Neural cell (in vitro differentiated cells): ENCODE data around the gene PTPRN2. TPM values are rescaled to one million over a fixed set of nuclear protein-coding genes. Genes with fewer than 3 reads are reported as not detected.

Source experiments
- H2AFZ ChIP-seq: fragments of 200-600, 300-800 bp; sonication (generic), shearing (Covaris generic); 2 replicates; pipeline ENCODE4 v1.6.0; 2014; ENCODE audit warnings: low read depth, mild to moderate bottlenecking, antibody characterized with exemption, low read length, moderate library complexity
- H3F3A ChIP-seq: fragments of 200-600 bp; shearing (Covaris generic); 2 replicates; pipeline ENCODE4 v1.6.1; 2016; ENCODE audit warnings: mild to moderate bottlenecking, moderate library complexity, mixed read lengths, antibody characterized with exemption, low read length; ENCODE audit not compliant: insufficient read depth, poor library complexity, severe bottlenecking
- H3K27ac ChIP-seq: fragments of 200-600, 300-800 bp; sonication (generic), shearing (Covaris generic); 2 replicates; pipeline ENCODE4 v1.5.1; 2014; ENCODE audit warnings: mild to moderate bottlenecking, low read length, moderate library complexity
- H3K27me3 ChIP-seq: fragments of 300-800, 200-600 bp; sonication (generic), shearing (Covaris generic); 2 replicates; pipeline ENCODE4 v1.6.0; 2014; ENCODE audit warnings: mild to moderate bottlenecking, low read depth, low read length, moderate library complexity; ENCODE audit not compliant: insufficient read depth
- H3K36me3 ChIP-seq: fragments of 300-800, 200-600 bp; sonication (generic), shearing (Covaris generic); 2 replicates; pipeline ENCODE4 v1.5.1; 2014; ENCODE audit warnings: mild to moderate bottlenecking, antibody characterized with exemption, low read length, moderate library complexity; ENCODE audit not compliant: insufficient read depth
- H3K4me2 ChIP-seq: fragments of 300-800, 200-600 bp; sonication (generic), shearing (Covaris generic); 2 replicates; pipeline ENCODE4 v1.6.0; 2014; ENCODE audit warnings: mild to moderate bottlenecking, low read length
- H3K4me3 ChIP-seq: fragments of 300-800, 200-600 bp; sonication (generic), shearing (Covaris generic); 2 replicates; pipeline ENCODE4 v1.5.1; 2014; ENCODE audit warnings: mild to moderate bottlenecking, low read length, moderate library complexity
- H3K79me2 ChIP-seq: fragments of 200-600 bp; shearing (Covaris generic); replicated peaks from 2 replicates; pipeline ENCODE4 v1.6.0; 2014; ENCODE audit warnings: mild to moderate bottlenecking, low read length, moderate library complexity; ENCODE audit not compliant: insufficient read depth
- H3K9ac ChIP-seq: fragments of 300-800, 200-600 bp; sonication (generic), shearing (Covaris generic); 2 replicates; pipeline ENCODE4 v1.6.1; 2016; ENCODE audit warnings: mild to moderate bottlenecking, low read length, mixed read lengths
- H3K9me2 ChIP-seq: fragments of 200-600 bp; shearing (Covaris generic); 2 replicates; pipeline ENCODE4 v1.6.1; 2016; ENCODE audit warnings: mild to moderate bottlenecking, low read length, mixed read lengths; ENCODE audit not compliant: insufficient read depth
- H3K9me3 ChIP-seq: fragments of 200-600, 300-800 bp; sonication (generic), shearing (Covaris generic); 2 replicates; pipeline ENCODE4 v1.6.1; 2016; ENCODE audit warnings: mild to moderate bottlenecking, mixed run types, low read length, moderate library complexity, mixed read lengths
- H4K20me1 ChIP-seq: fragments of 200-600 bp; shearing (Covaris generic); 2 replicates; pipeline ENCODE4 v1.6.1; 2016; ENCODE audit warnings: mild to moderate bottlenecking, mixed run types; ENCODE audit not compliant: insufficient read depth
- EP300 ChIP-seq: fragments of 450-650 bp; conservative IDR thresholded peaks from 2 replicates; pipeline ENCODE4 v1.6.1; 2014; ENCODE audit warnings: antibody characterized with exemption, mild to moderate bottlenecking, moderate library complexity; ENCODE audit not compliant: poor library complexity, severe bottlenecking
- EZH2 ChIP-seq: fragments of 200-600, 300-800 bp; shearing (Covaris generic), sonication (generic); IDR thresholded peaks from 2 replicates; pipeline ENCODE4 v1.6.1; 2014; ENCODE audit warnings: antibody characterized with exemption, low read length, borderline replicate concordance, mild to moderate bottlenecking; ENCODE audit not compliant: insufficient read depth, poor library complexity, severe bottlenecking
- MXI1 ChIP-seq: fragments of 450-650 bp; conservative IDR thresholded peaks from 2 replicates; pipeline ENCODE4 v1.6.1; 2014; ENCODE audit warnings: antibody characterized with exemption, mild to moderate bottlenecking; ENCODE audit not compliant: poor library complexity, severe bottlenecking
- POLR2AphosphoS5 ChIP-seq: IDR thresholded peaks from 2 replicates; pipeline ENCODE4 v1.6.1; 2012
- RAD21 ChIP-seq: fragments of 450-650 bp; conservative IDR thresholded peaks from 2 replicates; pipeline ENCODE4 v1.6.1; 2014; ENCODE audit warnings: antibody characterized with exemption, mild to moderate bottlenecking, moderate library complexity
- SMC3 ChIP-seq: fragments of 450-650 bp; conservative IDR thresholded peaks from 2 replicates; pipeline ENCODE4 v1.6.1; 2014; ENCODE audit warnings: antibody characterized with exemption, mild to moderate bottlenecking, moderate library complexity; ENCODE audit not compliant: poor library complexity
- TAF1 ChIP-seq: IDR thresholded peaks from 2 replicates; pipeline ENCODE4 v1.6.1; 2012; ENCODE audit warnings: low read depth
- polyA plus RNA-seq: library from polyadenylated mRNA; depleted of rRNA; stranded (reverse); fragments of >200 nt; gene quantifications from 2 replicates; pipeline ENCODE4 v1.2.3, GENCODE V29; 2014
- TF ChIP-seq, protein P1 (sequence below): IDR thresholded peaks from 2 replicates; pipeline ENCODE4 v1.6.1; 2012; ENCODE audit warnings: borderline replicate concordance
- TF ChIP-seq, protein P2 (sequence below): fragments of 450-650 bp; IDR thresholded peaks from 2 replicates; pipeline ENCODE4 v1.5.1; 2014; ENCODE audit warnings: antibody characterized with exemption, mild to moderate bottlenecking, moderate library complexity; ENCODE audit not compliant: poor library complexity, severe bottlenecking

The PTPRN2 gene
- polyA plus RNA-seq, 1 donor from 2014 or later: 31.0 TPM

DNA sequence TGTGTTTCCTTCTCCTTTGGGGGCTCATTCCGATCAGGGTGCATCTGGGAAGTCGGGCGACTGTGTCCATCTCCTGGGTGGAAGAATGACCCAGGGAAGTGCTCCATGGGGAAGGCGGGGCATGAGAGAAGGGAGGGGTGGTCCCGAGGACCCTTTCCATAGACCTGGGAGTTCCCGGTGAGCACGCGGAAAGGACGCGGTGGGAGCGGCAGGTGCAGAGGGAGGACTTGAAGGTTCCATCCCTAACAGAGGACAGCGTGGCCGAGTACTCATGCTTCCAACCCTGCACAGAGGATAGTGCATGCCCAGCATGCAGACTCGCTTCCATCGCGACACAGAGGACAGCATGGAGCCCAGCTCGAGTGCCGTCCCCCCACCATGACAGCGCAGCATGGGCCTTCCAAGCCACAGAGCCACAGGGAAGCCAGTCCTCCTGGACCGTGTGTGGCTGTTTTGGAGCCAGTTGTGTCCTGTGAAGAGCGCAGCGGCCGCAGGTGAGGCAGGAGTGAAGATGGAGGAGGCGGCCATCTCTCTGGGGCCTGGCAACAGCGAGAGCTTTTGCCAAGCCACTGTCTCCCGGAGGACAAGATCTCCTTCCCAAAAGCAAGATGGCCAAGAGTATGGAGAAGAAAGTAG lies 969.4 kb downstream of the PTPRN2 start:
- no peak overlapping the region for H3K4me2 ChIP-seq
- no peak overlapping the region for H3K9ac ChIP-seq
- H3K27ac ChIP-seq: no peak overlapping the region
- H3K36me3 ChIP-seq: peaks cover 14% of the 10 kb centered on the region
- no peaks in the 10 kb centered on the region for H3K9me2 ChIP-seq
- H3K27me3 ChIP-seq: no peaks in the 10 kb centered on the region
- peaks cover 3% of the 10 kb centered on the region for H3K79me2 ChIP-seq
- H4K20me1 ChIP-seq: no peaks in the 10 kb centered on the region
- H3K9me3 ChIP-seq: no peaks in the 10 kb centered on the region
- no peak overlapping the region for H3K4me3 ChIP-seq
- no peaks in the 10 kb centered on the region for H3F3A ChIP-seq
- H2AFZ ChIP-seq: no peak overlapping the region
- TF ChIP-seq POLR2AphosphoS5 (peak; percentile 5), TAF1 (no peak)

DNA sequence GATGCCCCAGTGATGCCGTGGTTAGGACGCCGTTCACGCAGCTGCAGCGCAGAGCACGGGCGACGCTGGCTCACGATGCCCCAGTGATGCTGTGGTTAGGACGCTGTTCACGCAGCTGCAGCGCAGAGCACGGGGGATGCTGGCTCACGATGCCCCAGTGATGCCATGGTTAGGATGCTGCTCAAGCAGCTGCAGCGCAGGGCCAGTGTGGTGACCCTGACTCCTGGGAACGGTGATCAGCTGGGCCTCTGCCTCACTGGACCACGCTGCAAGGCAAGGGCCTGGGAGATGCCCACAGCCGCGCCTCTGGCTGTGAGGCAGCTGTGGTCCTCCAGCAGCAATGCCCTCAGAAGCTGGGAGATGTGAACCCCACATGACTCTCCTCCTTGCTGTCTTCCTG lies 970.2 kb downstream of the PTPRN2 start:
- peak; percentile 10 for TF ChIP-seq POLR2AphosphoS5
- no peak for TF ChIP-seq EZH2
- TF ChIP-seq TAF1: no peak
- Histone ChIP-seq H3K4me3 (no peak overlapping the region), H3K4me2 (no peak overlapping the region), H3K9me3 (no peaks in the 10 kb centered on the region), H3K9me2 (no peaks in the 10 kb centered on the region), H3K36me3 (peaks cover 16% of the 10 kb centered on the region), H3F3A (no peaks in the 10 kb centered on the region), H4K20me1 (no peaks in the 10 kb centered on the region), H3K79me2 (peaks cover 3% of the 10 kb centered on the region), H3K27ac (no peak overlapping the region), H3K9ac (no peak overlapping the region), H2AFZ (no peak overlapping the region), H3K27me3 (no peaks in the 10 kb centered on the region)

DNA sequence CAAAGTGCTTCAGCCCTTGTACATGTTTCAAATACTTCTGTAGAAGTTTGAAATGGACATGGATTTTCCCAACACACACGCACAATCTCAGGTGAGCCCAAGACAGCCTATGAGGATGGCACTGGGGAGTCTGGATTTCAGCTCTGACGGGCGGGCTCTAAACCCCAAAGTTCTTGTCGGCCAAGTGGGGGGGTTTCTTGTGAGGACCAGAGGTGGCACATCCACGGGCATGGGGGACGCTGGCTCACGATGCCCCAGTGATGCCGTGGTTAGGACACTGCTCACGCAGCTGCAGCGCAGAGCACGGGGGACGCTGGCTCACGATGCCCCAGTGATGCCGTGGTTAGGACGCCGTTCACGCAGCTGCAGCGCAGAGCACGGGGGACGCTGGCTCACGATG lies 970.7 kb downstream of the PTPRN2 start:
- no peak overlapping the region for H3K4me2 ChIP-seq
- H3K27me3 ChIP-seq: no peaks in the 10 kb centered on the region
- no peaks in the 10 kb centered on the region for H3K9me2 ChIP-seq
- H3K79me2 ChIP-seq: peaks cover 3% of the 10 kb centered on the region
- H3F3A ChIP-seq: no peaks in the 10 kb centered on the region
- TF ChIP-seq EP300 (no peak), SMC3 (no peak), POLR2AphosphoS5 (peak; percentile 26), RAD21 (no peak), EZH2 (no peak), MXI1 (no peak)
- TF ChIP-seq, protein P1, sequence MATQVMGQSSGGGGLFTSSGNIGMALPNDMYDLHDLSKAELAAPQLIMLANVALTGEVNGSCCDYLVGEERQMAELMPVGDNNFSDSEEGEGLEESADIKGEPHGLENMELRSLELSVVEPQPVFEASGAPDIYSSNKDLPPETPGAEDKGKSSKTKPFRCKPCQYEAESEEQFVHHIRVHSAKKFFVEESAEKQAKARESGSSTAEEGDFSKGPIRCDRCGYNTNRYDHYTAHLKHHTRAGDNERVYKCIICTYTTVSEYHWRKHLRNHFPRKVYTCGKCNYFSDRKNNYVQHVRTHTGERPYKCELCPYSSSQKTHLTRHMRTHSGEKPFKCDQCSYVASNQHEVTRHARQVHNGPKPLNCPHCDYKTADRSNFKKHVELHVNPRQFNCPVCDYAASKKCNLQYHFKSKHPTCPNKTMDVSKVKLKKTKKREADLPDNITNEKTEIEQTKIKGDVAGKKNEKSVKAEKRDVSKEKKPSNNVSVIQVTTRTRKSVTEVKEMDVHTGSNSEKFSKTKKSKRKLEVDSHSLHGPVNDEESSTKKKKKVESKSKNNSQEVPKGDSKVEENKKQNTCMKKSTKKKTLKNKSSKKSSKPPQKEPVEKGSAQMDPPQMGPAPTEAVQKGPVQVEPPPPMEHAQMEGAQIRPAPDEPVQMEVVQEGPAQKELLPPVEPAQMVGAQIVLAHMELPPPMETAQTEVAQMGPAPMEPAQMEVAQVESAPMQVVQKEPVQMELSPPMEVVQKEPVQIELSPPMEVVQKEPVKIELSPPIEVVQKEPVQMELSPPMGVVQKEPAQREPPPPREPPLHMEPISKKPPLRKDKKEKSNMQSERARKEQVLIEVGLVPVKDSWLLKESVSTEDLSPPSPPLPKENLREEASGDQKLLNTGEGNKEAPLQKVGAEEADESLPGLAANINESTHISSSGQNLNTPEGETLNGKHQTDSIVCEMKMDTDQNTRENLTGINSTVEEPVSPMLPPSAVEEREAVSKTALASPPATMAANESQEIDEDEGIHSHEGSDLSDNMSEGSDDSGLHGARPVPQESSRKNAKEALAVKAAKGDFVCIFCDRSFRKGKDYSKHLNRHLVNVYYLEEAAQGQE: no peak
- TF ChIP-seq, protein P2, sequence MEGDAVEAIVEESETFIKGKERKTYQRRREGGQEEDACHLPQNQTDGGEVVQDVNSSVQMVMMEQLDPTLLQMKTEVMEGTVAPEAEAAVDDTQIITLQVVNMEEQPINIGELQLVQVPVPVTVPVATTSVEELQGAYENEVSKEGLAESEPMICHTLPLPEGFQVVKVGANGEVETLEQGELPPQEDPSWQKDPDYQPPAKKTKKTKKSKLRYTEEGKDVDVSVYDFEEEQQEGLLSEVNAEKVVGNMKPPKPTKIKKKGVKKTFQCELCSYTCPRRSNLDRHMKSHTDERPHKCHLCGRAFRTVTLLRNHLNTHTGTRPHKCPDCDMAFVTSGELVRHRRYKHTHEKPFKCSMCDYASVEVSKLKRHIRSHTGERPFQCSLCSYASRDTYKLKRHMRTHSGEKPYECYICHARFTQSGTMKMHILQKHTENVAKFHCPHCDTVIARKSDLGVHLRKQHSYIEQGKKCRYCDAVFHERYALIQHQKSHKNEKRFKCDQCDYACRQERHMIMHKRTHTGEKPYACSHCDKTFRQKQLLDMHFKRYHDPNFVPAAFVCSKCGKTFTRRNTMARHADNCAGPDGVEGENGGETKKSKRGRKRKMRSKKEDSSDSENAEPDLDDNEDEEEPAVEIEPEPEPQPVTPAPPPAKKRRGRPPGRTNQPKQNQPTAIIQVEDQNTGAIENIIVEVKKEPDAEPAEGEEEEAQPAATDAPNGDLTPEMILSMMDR: no peak
- H3K27ac ChIP-seq: no peak overlapping the region
- H3K9ac ChIP-seq: no peak overlapping the region
- no peak overlapping the region for H3K4me3 ChIP-seq
- H3K9me3 ChIP-seq: no peaks in the 10 kb centered on the region
- no peak overlapping the region for H2AFZ ChIP-seq
- no peaks in the 10 kb centered on the region for H4K20me1 ChIP-seq
- peaks cover 19% of the 10 kb centered on the region for H3K36me3 ChIP-seq
